IPS-NIHi7 (cell line): ENCODE measurements around the gene GBA2.

Experiments
- DNase-seq: peaks from one replicate; pipeline ENCODE4 v3.0.0; 2012; ENCODE audit warnings: mixed read lengths; ENCODE audit errors: extremely low spot score

Gene GBA2

DNA sequence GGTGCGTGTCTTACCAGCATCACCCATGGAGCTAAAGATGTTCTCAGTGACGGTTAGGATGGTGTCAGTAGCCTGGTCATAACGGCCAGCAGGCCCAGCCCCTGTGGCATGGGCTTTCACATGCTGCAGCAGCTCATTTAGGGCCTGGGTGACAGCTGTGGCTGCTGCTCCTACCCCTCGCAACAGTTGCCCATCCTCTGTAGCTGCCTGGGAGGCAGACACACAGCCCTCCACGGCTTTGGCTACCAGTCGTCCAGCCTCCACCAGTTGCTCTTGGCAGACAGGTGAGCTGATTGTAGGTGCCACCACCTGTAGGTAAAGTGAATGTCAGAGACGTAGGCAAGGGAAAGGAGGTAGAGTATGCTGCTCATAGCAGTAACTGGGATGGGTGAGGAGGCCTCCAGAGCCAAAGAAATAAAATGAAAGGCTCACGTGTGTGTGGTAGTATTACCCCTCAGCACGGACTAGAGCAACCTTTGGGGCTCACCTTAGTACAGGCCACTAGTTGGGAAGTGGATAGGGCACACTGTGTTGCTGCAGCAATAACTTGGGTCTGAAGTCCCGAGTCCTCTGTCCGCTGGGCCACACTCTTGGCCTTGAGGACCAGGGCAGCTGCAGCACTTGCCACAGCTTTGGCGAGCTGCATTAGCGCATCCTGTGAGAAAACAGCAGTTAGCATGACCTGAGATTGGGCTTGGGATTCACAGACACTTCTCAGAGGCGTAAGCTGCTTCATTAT, 31.7 kb downstream of the GBA2 start:
- no peak for DNase-seq

DNA sequence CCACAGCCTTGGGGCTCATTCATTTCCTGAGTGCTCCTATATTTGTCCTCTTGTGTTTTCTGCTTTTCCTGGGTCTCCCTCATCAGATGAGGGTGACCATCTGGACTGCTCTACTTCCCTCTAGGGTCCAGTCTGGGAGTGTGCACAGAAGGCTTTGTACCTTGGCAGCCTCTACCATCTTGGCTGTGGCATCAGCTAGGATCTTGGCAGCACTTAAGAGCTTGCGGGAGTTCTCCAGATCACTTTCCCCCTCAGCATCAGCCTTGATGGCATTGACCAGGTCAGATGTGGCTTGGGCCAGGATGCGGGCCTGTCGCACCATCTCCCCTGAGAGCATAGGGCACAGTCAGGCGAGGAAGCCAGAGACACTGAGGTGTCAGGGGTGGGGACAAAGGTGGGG, 32.8 kb downstream of the GBA2 start:
- DNase-seq = no peak

DNA sequence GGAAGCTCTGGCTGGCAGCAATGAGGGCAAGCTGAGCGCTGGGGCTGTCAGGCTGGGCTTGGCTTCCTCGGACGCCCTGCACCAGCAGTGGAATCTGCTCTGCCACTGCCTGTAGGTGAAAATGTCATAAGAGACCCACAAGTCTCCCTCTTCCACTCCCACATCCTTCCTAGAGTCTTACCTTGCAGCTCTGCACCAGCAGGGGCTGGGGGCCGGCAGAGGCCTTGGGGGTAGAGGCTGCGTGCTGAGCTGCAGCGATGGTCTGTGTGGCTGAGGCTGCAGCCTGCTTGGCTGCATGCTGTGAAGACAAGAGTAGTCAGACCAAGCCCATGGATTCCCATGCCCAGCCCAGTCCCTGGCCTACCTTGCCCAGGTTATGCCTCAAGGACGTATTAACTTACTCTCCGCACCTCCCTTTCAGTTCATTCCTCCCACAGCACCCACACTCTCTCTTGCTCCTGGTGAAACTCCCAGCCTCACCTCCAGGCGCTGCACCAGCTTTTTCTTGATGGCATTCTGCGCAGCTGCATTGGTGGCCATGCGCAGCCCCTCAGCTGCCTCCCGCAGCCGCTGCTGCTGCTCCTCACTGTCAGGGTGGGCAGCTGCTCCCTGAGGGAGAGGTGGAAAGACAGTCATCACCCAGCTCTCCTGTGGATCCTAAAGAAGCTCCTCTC, 34.3 kb downstream of the GBA2 start:
- no peak for DNase-seq

DNA sequence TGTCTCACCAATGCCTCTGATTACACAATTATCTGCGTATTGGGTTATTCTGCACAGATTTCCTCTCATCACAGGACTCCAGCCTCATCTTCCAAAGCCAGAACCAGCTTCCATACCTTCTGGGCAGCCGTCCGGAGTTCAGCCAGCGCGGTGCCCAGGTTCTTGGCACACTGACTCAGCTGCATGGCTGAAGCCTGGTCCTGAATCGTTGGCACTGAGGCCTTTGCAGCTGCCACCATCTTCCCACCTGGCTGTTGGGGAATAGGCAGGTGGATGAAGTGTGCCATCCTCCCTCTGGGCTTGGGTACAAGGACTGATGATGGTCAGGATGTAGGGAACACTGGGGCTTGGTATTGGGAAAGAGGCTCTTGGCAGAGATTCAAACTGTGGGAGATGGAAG, 34.9 kb downstream of the GBA2 start:
- no peak for DNase-seq

DNA sequence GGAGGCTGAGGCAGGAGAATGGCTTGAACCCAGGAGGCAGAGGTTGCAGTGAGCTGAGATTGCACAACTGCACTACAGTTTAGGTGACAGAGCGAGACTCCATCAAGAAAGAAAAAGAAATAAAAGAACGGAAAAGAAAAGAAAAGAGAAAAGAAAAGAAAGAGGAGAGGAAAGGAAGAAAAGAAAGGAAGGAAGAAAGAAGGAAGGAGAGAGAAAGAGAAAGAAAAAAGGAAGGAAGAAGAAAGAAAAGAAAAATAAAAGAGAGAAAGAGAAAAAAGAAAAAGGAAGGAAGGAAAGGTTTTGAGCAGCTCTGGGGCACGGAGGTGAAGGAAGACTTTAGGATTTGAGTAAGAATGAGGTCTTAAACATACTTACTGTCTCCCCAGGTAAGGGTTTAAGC, 35.5 kb downstream of the GBA2 start:
- no peak for DNase-seq

DNA sequence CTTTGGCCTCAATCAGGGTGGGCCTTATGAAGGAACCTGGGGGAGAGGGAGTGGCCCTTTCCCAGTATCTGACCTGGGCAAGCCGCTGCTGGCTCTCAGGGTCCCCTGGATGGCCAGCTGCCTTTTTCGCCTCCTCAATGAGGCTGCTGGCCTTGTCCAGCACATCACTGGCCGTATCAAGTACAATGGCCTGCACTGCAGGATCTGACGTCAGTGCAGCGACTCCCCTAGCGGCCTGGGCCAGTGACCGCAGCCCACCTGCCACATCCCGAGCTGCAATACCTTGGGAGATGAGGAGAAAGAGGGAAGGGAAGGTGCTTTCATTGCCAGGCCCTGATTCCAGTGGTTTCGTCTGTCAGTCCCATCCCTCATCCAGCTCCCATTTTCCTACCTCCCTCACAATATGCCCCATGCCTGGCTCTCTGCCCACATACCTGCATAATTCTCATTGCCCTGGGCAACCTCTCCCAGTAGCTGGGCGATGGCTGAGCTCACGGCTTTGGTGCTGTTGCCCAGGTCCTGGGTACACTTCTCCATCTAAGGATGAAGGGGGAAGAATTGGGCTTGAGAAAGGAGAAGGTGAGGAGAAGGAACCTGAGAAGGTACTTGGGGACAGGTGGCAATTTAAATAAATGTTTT, 36.1 kb downstream of the GBA2 start:
- DNase-seq = no peak

DNA sequence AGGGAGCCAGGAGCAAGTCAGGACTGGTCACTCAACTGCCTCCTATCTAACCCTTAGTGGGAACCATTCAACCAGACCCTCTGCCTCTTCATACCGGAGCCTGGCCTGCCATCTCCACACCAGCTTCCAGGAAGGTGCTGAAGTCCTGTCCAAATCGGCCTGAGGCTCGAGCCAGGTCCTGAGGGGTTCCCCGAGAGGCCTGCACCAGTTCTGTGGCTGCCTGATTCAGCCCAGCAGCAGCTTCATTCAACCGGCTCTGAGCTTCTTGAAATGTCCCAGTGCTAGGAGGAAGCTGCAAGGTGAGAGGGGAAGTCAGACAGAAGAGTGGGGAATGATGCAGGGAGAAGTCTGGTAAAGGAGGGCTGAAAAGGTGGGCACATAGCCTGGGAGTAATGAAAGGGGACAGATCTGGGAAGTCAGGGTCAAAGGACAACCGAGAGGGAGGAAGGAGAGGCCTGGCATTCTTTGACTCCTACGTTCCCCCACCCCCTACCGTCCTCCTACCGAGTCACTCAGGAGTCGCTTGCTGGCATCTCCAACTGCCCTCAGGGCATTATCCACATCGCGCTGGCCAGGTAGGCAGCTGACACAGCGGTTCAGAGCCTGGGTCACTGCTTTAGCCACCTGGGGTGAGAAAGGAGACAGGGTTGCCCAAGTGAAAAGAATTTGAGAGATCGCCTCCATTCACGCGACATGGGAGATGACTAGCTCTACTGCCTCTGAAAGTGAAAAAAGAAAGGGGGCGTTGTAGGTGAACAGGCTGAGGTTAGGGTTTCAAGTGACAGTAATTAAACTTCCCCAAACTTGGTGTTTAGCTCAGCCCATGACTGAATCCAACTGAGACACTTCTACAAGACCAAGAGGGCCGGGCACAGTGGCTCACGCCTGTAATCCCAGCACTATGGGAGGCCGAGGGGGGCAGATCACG, 37.3 kb downstream of the GBA2 start:
- DNase-seq = no peak

DNA sequence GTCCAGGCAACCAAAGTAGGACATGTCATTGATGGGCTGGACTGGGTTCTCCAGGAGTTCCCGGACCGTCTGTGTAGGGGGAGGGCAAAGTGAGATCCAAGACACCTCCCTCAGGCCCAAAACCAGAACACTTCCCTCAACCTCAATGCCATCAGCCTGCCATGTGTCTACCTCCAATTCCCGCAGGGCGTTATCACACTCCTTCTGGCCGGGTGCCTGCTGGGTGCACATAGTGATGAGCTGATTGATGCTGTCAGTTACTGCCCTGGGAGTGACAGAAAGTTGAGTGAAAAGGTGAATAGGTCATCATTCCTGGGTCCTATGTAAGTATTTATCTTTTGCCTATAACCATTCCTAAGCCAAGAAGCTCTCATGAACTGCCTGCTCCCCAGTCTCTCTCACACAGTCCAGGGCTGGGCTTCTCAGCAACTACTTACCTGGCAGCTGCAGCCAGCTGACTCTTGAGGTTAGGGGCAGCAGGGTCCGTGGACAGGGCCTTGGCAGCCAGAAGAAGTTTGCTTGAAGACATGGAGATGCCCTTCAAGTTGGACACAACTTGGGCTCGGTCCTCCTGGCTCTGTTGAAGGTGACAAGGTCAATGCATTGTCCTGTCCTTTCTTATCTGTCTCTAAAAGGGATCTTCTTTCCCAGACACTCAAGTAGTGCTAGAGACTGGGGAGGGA, 38.1 kb downstream of the GBA2 start:
- no peak for DNase-seq

DNA sequence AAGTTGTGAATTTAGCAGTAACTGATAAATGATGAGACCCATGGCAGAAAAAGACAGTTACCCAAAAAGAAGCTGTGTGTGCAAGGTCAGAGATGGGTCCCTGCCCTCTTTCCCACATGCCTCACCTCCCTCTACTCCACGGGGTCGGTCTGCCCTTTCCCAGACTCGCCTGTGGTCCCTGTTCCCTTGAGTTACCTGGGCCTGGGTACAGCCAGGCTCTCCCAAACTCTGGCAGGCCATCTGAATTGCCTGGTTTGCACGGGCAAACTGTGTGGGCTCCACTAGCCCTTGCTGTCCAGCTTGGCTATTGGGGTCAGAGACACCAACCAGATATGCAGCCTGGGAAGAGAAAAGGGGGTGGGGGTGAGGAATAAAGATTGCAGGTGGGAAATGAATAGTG, 40.9 kb downstream of the GBA2 start:
- no peak for DNase-seq

DNA sequence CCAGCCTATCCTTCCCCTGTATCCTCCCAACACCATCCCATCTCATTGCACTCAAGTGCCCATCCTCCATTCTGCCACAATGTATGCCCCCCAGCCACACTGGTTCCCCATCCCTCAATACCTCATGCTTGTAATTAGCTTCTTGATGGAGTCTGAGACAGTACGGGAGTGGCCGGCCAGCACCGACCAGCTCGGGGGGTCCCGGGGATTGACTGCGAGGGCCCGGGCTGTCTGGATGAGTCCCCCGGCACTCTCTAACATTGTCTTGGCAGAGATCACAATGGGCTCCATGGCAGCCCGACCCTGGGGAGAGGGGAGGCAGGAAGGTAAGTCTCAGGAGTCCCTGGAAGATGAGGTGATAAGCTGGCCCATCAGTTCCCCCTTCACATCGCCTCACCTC, 42.1 kb downstream of the GBA2 start:
- DNase-seq = no peak

DNA sequence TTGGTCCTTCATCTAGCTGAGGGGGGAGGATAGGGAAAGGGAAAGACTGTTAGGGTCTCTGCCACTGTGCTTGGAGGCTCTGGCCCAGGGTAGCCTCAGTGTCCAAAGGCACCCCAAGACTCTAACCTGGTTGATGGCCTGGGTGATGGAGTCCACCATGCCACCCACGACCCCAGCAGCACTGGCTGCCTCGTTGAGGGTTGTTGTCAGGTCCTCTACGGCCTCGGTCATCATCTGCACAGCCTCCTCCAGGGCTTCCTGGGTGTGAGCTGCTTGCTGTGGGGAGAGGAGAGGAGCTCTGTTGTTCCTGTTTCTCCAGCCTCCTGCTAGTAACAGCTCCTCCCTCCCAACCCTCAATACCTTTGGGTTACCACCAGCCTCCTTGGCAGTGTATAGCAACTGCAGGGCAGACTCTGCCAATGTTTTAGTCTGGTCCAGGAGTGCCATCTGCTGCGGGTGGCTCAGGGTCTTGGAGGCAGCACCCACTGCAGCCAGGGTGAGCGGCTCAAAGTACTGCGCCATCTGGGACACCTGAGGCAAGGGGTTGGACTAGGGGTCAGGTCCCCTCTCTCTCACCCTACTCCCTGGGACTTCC, 43.1 kb downstream of the GBA2 start:
- DNase-seq = no peak

DNA sequence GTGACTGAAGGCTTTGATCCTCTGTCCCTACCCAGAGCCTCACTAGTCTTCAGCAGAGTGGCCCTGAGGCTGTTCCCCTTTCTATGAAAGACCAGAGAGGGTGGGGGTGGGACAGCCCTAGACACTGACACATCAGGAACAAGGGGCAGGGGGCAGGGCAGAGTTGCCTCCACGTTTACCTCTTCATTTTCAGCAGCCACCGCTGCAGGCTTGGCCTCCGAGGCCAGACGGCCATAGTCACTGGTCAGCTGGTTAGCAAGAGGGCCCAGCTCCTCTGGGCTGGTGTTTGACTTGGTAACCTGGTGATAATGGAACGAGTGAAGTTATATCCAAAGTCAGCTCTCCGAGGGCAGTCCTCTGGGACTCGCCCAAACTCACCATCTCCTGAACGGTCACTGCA, 43.7 kb downstream of the GBA2 start:
- no peak for DNase-seq

DNA sequence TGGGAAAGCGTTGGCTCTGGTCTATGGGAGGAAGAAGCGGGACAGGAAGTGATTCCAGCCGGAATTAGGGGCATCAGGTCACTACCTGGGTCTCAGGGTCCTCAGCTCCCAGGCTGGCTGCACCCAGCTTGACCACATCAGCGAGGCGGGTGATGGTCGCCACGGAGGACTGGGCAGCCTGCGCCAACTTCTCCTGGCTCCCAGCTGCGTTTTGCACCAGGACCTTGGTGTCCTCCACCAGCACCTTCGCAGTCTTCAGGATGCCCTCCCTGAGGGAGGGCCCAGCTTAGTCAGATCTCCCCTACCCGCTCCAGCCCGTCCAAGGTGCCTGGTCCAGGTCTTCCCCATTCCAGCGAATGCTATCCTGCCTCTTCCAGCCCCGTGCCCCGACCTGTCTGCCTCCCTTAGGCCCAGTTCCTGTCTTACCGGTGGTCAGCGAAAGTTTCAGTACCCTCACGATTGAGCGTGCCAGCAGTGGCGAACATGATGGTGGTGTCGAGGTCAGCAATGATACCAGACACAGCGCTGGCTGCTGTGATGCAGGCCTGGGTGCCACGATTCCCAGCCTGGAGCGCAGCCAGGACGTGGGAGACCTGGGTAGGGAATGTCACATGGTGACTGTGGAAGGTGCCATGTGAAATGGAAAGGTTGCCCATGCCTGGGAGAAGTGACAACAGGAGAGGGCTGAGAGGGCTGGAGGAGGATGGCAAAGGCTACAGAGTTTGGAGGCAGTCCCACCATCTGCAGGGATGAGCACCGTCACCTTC, 44.9 kb downstream of the GBA2 start:
- no peak for DNase-seq

DNA sequence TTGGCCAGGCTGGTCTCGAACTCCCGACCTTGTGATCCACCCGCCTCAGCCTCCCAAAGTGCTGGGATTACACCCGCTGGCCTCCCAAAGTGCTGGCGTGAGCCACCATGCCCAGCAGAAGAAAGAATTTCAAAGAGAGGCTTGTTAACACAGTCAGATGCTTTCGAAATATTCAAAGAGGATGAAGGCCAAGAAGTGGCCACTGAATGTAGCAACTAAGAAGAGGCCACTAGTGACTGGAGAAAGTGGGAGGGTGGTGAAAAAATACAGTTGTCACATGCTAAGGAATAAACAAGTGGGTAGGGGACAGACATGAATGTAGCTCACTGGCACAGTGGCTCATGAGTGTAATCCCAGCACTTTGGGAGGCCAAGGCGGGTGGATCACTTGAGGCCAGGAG, 46.3 kb downstream of the GBA2 start:
- no peak for DNase-seq

DNA sequence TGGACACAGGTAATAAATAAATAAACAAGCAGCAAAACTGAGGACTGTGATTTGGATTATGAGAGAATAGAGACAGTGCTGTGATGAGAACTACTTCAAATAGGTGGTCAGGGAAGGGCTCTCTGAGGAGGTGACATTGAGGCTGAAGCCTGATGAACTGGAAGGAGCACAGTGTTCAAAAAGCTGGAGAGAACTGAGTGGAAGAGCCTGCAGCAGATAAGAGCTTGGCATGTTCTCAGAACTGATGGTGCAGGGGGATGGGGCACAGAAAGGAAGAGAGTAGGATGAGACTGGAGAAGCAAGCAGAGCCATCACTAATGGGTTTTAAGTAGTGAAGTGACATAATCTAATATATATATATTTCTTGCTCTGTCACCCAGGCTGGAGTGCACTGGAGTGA, 48.1 kb downstream of the GBA2 start:
- DNase-seq = no peak

DNA sequence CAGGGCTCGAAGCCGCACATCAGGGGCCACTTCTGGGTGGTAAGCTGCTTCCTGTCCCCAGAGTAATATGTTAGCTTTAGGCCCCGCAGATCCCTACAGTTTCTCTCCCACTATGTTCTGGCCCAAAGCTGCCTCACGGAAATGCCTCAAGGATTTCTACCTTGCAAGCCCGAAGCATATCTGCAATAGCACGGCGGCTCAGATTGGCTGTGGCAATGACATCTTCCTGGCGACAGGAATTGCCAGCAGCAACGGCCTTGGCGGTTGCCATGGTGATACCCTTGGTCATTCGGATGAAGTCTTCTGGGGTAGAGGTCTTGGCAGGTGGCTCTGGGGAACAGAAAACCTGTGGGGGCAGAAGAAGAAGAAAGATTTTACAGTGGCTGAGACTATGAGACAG, 49.0 kb downstream of the GBA2 start:
- DNase-seq = no peak

DNA sequence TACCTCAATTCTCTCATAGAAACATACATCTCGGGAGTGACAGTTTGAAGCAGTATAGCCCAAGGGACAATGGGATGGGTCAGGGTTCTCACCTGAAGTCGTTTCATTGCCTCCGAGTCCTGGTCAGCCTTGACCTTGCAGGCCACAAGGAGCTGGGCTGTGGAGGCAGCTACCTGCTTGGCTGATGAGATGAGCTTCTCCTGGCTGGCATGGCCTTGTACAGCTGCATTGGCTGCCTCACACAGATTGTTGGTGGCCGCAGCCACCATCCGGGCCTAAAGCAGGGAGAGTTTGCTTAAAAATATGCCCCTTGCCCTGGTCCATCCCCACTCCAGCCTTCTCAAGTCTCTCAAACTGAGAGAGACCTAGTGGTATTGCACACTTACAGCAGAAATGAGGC, 50.8 kb downstream of the GBA2 start:
- DNase-seq = no peak

DNA sequence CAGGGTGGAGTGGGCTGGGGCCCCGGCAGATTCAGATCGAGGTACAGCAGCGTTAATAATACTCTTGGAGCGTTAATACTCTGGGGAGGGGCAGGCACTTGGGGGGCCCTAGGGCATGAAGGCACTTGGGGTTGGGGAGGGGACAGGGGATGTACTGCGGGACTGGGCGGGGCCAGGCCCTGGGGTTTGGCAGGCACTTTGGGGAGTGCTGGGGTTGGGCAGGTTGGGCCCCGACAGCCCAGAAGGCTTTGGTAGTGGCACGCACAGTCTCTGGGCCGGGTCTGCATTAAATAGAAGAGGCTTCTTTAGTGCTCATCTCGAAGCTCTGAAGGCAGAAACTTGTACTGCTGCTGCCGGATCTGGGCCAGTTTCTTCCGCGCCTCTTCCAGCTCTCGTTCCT, 51.5 kb downstream of the GBA2 start:
- DNase-seq = no peak

DNA sequence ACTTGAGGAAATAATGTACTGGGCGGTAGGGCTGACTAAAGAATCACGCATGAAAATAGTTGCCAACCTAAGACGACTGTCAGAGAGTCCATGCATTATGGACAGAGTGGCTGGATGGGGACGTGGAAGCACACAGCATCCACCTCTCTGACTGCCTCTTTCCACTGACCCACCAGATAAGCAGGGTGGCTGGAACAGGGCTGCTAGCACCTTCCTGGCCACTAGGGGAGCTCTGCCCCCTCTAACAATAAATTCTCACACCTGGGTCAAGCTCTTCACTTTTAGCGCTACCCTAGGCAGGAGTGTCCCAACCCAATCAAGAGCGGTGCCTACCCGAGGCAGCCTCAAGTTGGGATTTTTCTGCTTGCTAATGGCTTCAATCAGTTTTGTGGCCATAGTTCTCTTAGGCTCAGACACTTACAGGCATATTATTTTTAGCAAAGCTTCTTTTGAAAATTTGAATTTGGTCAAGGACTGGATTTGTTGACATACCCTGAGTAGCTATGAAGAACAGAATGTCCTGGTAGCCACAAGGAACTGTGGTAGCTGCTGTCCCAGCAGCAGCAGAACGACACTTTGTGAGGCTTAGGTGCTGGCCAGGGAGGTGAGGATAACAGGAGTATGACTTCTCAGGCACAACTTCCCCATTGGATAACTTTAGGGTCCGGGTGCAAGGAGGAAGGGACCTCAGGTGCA, 52.4 kb downstream of the GBA2 start:
- DNase-seq = peak; percentile 85

DNA sequence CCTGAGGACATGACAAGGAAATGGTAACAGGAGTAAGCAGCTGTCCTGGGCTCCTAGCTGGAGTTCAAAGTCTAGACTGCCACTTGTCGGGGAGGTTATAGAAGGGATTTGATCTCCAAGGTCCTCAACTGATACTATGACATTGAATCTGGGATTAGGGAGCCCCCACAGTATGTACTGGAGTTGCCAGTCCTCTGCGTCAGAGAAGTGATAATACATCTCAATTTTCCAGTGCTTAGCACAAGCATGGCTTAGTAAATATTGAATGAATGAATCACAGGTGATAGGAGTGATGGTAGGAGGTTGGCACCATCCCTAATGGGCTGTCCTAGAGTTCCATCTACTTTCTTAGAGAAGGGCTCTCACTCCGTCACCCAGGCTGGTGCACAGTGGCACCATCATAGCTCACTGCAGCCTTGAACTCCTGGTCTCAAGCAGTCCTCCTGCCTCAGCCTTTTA, 53.1 kb downstream of the GBA2 start:
- DNase-seq = no peak
